HG02943 (cell line): Measurements from ENCODE around the gene AUNIP.

Experiments
- ATAC-seq: cut with Tn5 transposase; IDR thresholded peaks from one replicate; pipeline ENCODE4 v1.9.1; 2021; ENCODE audit warnings: mild to moderate bottlenecking, low read depth, moderate library complexity; ENCODE audit not compliant: unreplicated experiment

Gene AUNIP

DNA sequence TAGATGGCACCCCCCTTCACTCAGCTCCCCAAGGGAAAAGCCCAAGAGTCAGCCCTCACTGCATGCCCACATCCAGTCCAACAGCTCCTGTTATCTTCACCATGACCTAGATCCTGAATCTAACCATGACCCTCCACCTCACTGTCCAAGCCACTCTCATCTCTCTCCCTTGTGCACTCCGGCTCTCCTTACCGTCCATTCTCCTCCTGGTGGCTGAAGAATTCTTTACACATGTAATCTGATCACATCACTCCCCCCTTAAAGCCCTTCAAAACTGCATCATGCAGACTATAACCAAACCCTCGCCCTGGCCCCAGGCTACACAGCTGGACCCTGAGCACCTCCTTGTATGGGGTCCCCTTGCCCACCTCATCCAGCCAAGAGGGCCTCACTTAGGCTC, 30.2 kb upstream of the AUNIP start:
- ATAC-seq: no peak

DNA sequence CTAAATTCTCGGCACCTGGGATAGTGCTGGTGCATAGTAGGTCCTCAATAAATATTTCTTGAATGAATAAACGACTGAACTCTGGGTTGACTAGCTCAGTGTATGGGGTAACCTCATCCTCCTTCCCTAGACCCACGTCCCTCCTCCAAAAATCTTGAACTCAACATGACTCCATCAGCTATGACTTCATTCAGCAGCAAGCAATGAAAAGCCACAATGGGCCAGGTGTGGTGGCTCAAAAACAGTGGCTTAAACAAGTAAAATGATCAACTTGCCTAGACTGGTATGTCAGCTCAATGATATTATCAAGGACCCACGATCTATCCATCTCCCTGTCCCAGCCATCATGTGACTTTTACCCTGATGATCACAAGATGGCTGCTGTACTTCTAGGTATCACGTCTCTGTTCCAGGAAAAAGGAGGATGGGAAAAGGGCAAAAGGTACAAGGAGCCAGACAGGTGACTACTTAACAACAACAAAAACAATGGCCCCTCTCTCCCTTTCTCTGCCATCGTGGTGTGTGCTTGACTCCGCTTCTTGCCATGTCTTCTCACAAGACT, 29.2 kb upstream of the AUNIP start:
- ATAC-seq: no peak

DNA sequence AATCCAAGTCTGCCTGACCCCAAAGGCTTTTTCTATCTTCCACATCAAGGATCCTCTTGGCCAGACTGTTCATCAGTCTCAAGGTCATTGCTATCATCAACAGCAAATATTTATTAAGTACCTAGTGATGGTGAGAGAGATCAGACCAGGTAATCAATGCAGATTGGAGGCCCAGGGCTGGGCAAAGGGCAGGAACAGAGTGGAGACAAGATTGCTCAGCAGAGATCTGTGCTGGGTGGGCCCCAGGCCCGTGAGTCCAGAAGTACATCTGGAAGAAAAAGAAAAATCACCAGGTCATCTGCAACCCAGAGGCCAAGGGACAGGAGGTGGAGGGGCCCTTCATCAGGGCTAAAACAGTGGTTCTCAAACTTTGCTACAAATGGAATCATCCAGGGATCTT, 26.3 kb upstream of the AUNIP start:
- no peak for ATAC-seq

DNA sequence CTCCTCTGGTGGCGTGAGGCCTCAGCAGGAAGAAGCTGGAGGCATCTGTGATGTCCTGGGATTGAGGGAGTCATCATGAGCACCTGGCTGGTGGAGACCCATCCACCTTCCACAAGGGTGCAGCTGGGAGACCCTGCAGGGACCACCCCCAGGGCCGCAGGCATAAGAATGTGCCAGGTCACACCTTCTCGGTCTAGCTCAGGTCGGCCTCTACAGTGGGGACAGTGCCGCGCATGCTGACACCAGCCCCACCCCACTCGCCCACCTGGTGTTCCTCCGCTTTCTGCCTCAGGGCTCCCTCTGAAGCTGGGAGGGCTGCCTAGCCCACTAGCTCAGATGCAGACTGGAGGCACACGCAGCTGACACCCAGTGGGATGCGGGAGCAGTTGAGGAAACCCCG, 22.0 kb upstream of the AUNIP start:
- ATAC-seq: no peak

- ATAC-seq: no peak
Measured at GRCh38 chr1:25880518-25880917, 21.3 kb upstream of the AUNIP start.

DNA sequence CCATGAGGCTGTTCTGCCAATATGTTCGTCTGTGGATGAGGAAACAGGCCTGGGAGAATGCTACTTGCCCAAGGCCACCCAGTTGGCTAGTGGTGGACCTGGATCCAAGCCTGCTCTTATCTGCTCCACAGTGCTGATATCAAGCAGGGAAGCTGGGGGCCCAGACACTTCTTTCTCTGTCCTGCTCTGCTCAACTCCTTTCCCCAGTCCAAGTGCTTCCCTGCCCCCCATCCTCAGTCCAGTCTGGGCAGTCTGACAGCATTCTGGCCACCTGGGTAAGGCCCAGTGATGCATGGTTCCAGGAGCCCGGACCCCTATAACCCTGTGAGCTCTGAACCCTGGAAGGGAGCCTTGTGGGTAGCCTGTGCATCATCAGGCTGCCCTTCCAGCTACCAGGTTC, 20.4 kb upstream of the AUNIP start:
- no peak for ATAC-seq

- no peak for ATAC-seq
Measured at GRCh38 chr1:25878690-25879089, 19.4 kb upstream of the AUNIP start.

DNA sequence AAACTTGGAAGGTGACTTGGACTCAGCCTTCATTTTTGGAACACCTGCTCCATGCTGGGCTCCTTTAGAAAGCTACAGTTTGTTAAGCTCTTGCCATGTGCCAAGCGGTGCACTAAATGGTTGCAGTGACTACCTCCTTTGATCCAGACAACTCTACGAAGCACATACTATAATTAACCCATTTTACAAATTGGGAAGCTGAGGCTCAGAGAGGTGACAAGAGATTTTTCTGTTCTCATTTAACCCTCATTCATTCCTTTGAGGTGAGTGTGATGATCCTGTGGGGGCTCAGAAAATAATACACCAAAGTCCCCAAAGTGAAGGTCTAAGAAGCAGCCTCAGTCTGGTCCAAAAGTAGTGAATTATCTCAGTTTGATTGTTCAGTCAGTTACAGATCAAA, 17.9 kb upstream of the AUNIP start:
- ATAC-seq: no peak

GRCh38 chr1:25876693-25877077, 17.4 kb upstream of the AUNIP start:
- ATAC-seq: no peak

GRCh38 chr1:25875856-25876692, 16.8 kb upstream of the AUNIP start:
- no peak for ATAC-seq

DNA sequence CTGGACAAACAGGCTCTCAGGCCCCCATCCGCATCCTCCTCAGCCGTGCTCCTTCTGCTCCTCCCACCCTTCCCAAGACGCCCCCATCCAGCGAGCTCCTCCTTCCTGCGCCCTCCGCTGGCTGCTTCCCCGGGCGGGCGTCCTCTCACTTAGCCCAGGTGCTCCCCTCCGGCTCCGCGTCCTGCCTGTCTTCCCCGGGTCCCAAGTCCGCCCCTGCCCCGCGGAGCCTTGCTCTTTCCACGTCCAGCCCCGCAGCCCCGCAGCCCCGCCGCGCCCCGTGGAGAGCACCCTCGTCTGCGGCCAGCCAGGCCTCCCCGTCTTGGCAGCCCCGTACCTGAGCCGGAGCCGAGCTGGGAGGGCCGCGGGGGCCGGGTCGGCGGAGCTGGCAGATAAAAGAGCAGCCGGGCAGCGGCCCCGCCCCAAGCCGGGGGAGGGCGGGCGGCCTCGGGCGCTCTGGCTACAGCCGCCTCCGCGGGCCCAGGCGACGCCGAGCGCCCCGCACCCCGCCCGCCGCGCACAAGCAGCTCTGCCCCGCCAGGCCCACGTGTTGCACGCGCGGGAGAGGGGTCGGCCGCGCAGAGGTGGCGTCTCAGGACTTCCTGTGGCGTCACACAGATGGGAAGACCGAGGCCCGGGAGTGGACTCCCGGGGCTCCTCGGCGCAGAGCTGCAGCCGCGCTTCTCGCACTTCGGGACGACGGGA, 16.0 kb upstream of the AUNIP start, which contains the start of gene PAQR7:
TSS of gene PAQR7 (minus strand) at position 555 of the 702 bp plus-strand sequence. CDS start 11,869 bp downstream, outside the sequence.
- ATAC-seq: no peak

DNA sequence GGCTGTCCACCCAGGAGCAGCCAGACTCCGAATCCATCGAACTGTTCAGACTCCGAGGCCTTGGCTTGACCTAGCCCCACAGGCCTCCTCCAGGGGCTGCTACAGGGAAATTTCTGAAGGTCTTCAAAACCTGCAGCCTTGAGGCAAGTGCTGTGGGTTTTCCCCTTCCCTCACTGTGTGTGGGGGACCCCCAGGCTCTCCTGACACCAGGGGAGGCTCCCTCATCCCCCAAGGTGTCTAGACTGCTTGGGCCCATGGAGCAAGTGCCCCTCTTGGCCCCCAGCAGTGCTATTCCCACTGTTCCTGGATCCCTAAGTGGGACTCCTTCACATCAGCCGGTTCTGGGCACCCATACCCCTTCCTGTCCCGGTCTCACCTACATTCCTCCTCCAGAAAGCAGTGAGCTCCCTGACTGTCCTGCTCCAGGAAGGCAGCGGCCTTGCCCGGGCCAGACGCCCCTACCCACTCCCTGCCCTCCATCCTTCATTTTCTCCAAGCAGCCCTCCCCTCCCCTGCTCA, 15.4 kb upstream of the AUNIP start:
- no peak for ATAC-seq

- no peak for ATAC-seq
Measured at GRCh38 chr1:25874209-25874608, 15.0 kb upstream of the AUNIP start.

GRCh38 chr1:25873120-25873519, 13.9 kb upstream of the AUNIP start:
- ATAC-seq: no peak

GRCh38 chr1:25872713-25873112, 13.5 kb upstream of the AUNIP start:
- no peak for ATAC-seq

GRCh38 chr1:25871704-25872494, 12.6 kb upstream of the AUNIP start:
- ATAC-seq: no peak

DNA sequence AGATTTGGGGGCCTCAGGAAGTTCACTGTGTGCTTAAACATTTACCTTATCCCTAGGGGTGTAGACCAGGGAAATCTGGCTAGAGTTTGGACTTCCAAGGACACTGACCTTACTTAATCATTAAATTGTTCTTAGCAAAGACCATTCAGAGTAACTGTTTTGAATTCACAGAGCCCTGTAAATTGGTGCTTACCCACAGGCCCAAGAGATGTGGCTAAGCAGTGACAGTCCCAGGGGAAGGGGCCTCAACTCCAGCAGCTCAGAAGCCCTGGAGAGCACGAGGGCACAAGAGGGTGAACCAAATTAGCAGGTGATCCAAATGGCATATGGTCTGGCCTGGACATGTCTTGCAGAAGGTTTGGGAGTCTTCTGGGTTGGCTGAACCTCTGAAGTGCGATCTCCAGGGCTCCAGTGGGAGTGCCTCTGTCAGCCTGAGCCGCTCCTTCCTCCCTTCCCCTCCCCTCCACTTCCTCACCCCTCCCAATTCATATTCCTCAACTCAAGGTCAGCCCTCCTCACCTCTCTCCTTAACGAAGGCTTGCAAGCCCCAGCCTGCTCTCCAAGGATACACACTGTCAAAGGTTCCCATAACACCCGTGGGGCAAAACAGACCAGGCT, 11.9 kb upstream of the AUNIP start:
- ATAC-seq: no peak

DNA sequence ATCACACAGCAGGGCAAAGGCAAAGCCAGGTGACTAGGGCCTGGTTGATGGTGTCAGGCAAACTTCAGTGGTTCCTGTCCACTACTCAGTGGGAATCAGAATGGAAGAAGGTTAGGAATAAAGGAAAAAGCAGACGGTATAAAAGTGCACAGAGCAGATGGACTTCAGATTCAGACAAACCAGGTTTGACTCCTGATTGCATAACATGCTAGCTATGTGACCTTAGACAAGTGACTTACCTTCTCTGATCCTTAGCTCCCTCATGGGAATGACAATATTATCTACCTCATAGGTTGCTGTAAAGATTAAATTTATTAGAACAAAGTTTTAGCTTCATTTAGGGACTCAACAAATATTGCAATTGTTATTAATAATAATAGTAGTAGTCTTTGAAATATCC, 11.4 kb upstream of the AUNIP start:
- no peak for ATAC-seq

GRCh38 chr1:25869909-25870606, 10.8 kb upstream of the AUNIP start:
- no peak for ATAC-seq
